Breast epithelium (tissue), 3 donors: ENCODE measurements around the gene TESPA1.

Experiments
- CTCF ChIP-seq, 3 donors: fragments of 450-650 bp; IDR thresholded peaks; one replicate each; pipeline ENCODE4 v1.5.1; 2016 to 2017; ENCODE audit warnings: antibody characterized with exemption in 3 of 3, mild to moderate bottlenecking in 3 of 3, moderate library complexity in 3 of 3
- POLR2A ChIP-seq: fragments of 450-650 bp; IDR thresholded peaks from one replicate; pipeline ENCODE4 v1.6.1; 2016; ENCODE audit warnings: antibody characterized with exemption, mild to moderate bottlenecking, moderate library complexity

DNA sequence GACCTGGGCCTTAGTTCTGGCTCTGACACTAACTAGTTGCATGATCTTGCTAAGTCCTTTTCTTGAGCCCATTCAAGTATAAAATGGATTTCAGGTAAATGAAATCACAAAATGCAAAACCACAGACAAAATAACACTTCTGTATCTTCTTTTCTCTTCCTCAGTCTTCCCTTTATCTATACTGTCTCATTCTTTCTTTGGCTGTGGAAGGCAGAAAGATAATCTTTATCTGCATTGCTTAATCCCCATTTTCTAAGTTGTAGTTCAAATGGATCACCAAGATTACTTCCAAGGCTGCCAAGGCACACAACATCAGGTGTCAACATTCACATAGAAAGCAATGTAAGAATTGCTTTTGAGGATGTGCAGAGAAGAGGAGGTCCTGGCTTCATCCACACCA lies 30.3 kb downstream of the TESPA1 start:
- TF ChIP-seq POLR2A (no peak), CTCF (IDR thresholded peaks at IDR 0.05) (no peak)
